ENCODE results near the gene MEI4.

DNA sequence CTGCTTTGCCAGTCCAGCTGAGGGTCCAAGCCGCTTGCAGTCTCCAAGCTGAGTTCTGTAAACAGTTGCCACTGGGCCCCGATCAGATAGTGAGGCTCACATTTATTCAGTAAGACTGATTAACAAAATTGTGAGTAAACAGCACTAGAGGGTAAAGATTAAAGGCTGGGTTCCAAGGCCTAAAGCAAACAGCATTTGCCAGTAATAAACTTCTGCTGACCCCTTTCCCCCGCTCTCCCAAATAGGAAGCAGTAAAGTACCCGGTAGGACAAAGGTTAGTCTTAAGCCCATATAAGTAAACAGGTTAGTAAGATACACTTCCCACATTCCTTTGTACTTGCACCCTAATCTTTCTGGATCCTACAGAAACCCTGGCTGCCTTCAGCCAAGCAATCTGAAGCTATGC, 181.8 kb downstream of the MEI4 start:
- TF ChIP-seq TCF7L2 (IDR thresholded peaks at IDR 0.05; ENCODE audit: borderline replicate concordance, extremely low read depth, insufficient read depth, insufficient read length): no peak
- no peak for TF ChIP-seq POLR2AphosphoS5 (IDR thresholded peaks at IDR 0.05; ENCODE audit: low read depth, low read length)
- TF ChIP-seq, protein P1, sequence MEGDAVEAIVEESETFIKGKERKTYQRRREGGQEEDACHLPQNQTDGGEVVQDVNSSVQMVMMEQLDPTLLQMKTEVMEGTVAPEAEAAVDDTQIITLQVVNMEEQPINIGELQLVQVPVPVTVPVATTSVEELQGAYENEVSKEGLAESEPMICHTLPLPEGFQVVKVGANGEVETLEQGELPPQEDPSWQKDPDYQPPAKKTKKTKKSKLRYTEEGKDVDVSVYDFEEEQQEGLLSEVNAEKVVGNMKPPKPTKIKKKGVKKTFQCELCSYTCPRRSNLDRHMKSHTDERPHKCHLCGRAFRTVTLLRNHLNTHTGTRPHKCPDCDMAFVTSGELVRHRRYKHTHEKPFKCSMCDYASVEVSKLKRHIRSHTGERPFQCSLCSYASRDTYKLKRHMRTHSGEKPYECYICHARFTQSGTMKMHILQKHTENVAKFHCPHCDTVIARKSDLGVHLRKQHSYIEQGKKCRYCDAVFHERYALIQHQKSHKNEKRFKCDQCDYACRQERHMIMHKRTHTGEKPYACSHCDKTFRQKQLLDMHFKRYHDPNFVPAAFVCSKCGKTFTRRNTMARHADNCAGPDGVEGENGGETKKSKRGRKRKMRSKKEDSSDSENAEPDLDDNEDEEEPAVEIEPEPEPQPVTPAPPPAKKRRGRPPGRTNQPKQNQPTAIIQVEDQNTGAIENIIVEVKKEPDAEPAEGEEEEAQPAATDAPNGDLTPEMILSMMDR (IDR thresholded peaks at IDR 0.05 in 2 of 3, conservative IDR thresholded peaks at IDR 0.05 in 1 of 3; ENCODE audit: borderline replicate concordance in 1 of 3, insufficient read depth in 1 of 3, low read depth in 2 of 3, low read length in 2 of 3): no peak
- TF ChIP-seq, protein P2, sequence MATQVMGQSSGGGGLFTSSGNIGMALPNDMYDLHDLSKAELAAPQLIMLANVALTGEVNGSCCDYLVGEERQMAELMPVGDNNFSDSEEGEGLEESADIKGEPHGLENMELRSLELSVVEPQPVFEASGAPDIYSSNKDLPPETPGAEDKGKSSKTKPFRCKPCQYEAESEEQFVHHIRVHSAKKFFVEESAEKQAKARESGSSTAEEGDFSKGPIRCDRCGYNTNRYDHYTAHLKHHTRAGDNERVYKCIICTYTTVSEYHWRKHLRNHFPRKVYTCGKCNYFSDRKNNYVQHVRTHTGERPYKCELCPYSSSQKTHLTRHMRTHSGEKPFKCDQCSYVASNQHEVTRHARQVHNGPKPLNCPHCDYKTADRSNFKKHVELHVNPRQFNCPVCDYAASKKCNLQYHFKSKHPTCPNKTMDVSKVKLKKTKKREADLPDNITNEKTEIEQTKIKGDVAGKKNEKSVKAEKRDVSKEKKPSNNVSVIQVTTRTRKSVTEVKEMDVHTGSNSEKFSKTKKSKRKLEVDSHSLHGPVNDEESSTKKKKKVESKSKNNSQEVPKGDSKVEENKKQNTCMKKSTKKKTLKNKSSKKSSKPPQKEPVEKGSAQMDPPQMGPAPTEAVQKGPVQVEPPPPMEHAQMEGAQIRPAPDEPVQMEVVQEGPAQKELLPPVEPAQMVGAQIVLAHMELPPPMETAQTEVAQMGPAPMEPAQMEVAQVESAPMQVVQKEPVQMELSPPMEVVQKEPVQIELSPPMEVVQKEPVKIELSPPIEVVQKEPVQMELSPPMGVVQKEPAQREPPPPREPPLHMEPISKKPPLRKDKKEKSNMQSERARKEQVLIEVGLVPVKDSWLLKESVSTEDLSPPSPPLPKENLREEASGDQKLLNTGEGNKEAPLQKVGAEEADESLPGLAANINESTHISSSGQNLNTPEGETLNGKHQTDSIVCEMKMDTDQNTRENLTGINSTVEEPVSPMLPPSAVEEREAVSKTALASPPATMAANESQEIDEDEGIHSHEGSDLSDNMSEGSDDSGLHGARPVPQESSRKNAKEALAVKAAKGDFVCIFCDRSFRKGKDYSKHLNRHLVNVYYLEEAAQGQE (IDR thresholded peaks at IDR 0.05; ENCODE audit: low read depth): no peak

All from HCT116 (cell line).